Measurements from ENCODE around the gene AHDC1. TPM values are rescaled to one million over a fixed set of nuclear protein-coding genes. Genes with fewer than 3 reads are reported as not detected.

AHDC1 gene
- total RNA-seq, 1 donor from 2014 or later: 50.1 TPM

GRCh38 chr1:27521861-27522431 is 82.0 kb downstream of the AHDC1 start:
- TF ChIP-seq CTCF (conservative IDR thresholded peaks at IDR 0.05): no peak
- Mint-ChIP-seq H3K9me3 (no peaks in the 10 kb centered on the region), H3K27ac (ENCODE audit: unreplicated experiment) (peak overlapping the region; percentile 93), H3K36me3 (ENCODE audit: low read depth) (no peaks in the 10 kb centered on the region), H3K4me3 (peak overlapping the region; percentile 48), H3K4me1 (peaks cover 85% of the 10 kb centered on the region), H3K27me3 (ENCODE audit: low read depth) (peaks cover 3% of the 10 kb centered on the region)
- no peak for DNase-seq (ENCODE audit: low read depth, low spot score)

- H3K9me3 Mint-ChIP-seq: no peaks in the 10 kb centered on the region
- TF ChIP-seq CTCF (conservative IDR thresholded peaks at IDR 0.05): no peak
- peaks cover 79% of the 10 kb centered on the region for H3K4me1 Mint-ChIP-seq
- no peaks in the 10 kb centered on the region for H3K36me3 Mint-ChIP-seq (ENCODE audit: low read depth)
- peaks cover under 1% of the 10 kb centered on the region for H3K27me3 Mint-ChIP-seq (ENCODE audit: low read depth)
- H3K4me3 Mint-ChIP-seq: no peak overlapping the region
- DNase-seq (ENCODE audit: low read depth, low spot score): no peak
- no peak overlapping the region for H3K27ac Mint-ChIP-seq (ENCODE audit: unreplicated experiment)
Measured at GRCh38 chr1:27521336-27521831, 82.6 kb downstream of the AHDC1 start.

- no peak for TF ChIP-seq CTCF (conservative IDR thresholded peaks at IDR 0.05)
- Mint-ChIP-seq H3K4me1 (peaks cover 77% of the 10 kb centered on the region), H3K27me3 (ENCODE audit: low read depth) (no peaks in the 10 kb centered on the region), H3K9me3 (no peaks in the 10 kb centered on the region), H3K4me3 (peak overlapping the region; percentile 33), H3K36me3 (ENCODE audit: low read depth) (no peaks in the 10 kb centered on the region), H3K27ac (ENCODE audit: unreplicated experiment) (peak overlapping the region; percentile 65)
- no peak for DNase-seq (ENCODE audit: low read depth, low spot score)
Measured at GRCh38 chr1:27520651-27521050, 83.3 kb downstream of the AHDC1 start.

GRCh38 chr1:27519331-27520258 is 84.3 kb downstream of the AHDC1 start:
- Mint-ChIP-seq H3K36me3 (ENCODE audit: low read depth) (no peaks in the 10 kb centered on the region), H3K9me3 (no peaks in the 10 kb centered on the region), H3K27ac (ENCODE audit: unreplicated experiment) (peak overlapping the region; percentile 78), H3K27me3 (ENCODE audit: low read depth) (no peaks in the 10 kb centered on the region), H3K4me3 (no peak overlapping the region), H3K4me1 (peaks cover 75% of the 10 kb centered on the region)
- DNase-seq (ENCODE audit: low read depth, low spot score): peak; percentile 57
- no peak for TF ChIP-seq CTCF (conservative IDR thresholded peaks at IDR 0.05)

- peak overlapping the region; percentile 78 for H3K27ac Mint-ChIP-seq (ENCODE audit: unreplicated experiment)
- no peak for DNase-seq (ENCODE audit: low read depth, low spot score)
- H3K36me3 Mint-ChIP-seq (ENCODE audit: low read depth): no peaks in the 10 kb centered on the region
- no peak for TF ChIP-seq CTCF (conservative IDR thresholded peaks at IDR 0.05)
- H3K9me3 Mint-ChIP-seq: no peaks in the 10 kb centered on the region
- no peaks in the 10 kb centered on the region for H3K27me3 Mint-ChIP-seq (ENCODE audit: low read depth)
- peak overlapping the region; percentile 36 for H3K4me3 Mint-ChIP-seq
- H3K4me1 Mint-ChIP-seq: peaks cover 69% of the 10 kb centered on the region
Measured at GRCh38 chr1:27518808-27519207, 85.1 kb downstream of the AHDC1 start.

All from neural crest cell (in vitro differentiated cells).